RWPE1 (cell line): ENCODE results near the gene TCEAL5.

ENCODE experiments used
- CTCF ChIA-PET: fragments of 350-600 bp; sonication (Branson Sonifier 250); formaldehyde crosslinking; extraction: SDS; loops from one replicate; lab custom pipeline; 2021; lab: Yijun Ruan, JAX
- POLR2A ChIA-PET: fragments of 400-600 bp; formaldehyde crosslinking; extraction: SDS; loops from one replicate; lab custom pipeline; 2020; ENCODE audit warnings: antibody characterized with exemption; ENCODE audit not compliant: low non-redundant PET; lab: Yijun Ruan, JAX
- DNase-seq: peaks from one replicate; pipeline ENCODE4 v3.0.0; 2012; ENCODE audit warnings: low spot score
- H3K27ac ChIP-seq: fragments of 450-650 bp; 2 replicates; pipeline ENCODE4 v1.5.1; 2017
- TF ChIP-seq, protein P1 (sequence below): fragments of 450-650 bp; conservative IDR thresholded peaks from 2 replicates; pipeline ENCODE4 v1.5.1; 2017; ENCODE audit warnings: low read depth, mild to moderate bottlenecking

The TCEAL5 gene

GRCh38 chrX:103279624-103280023, 3.1 kb upstream of the TCEAL5 start:
- no peak for DNase-seq

DNA sequence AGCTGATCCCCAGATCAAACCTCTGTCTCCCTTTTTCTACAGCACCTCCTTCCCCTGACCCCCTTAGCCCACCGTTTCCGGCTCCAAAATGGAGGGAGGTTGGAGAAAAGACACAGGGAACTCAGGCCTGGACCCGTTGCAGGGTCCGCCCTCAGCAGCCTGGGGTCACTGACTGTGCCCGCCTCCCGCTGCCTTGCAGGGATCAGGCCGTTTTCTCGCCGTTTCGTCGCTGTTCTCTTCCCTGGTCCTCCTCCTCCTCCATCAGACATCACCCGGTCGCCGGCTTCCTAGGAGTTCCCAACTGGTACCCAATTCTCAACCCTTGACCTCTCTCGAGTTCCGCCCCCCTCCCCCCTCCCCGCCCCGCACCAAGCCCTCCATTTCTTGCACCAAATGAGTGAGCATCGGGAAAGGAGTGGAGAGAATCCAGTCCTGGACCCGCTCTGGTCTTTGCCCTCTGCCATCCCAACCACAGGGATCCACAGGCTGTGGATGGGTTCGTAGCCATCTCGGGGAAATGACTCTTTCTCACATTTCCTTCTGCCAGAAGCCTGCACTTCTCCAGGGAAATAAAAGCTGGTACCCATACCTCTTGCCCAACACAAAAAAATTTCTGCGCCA, 493 bp downstream of the TCEAL5 start:
- ChIA-PET POLR2A (no interaction called here), CTCF (no interaction called here)

More at GRCh38 chrX:103279624-103280023, 3.1 kb upstream of the TCEAL5 start:
- ChIA-PET POLR2A (no interaction called here), CTCF (no interaction called here)
- TF ChIP-seq, protein P1, sequence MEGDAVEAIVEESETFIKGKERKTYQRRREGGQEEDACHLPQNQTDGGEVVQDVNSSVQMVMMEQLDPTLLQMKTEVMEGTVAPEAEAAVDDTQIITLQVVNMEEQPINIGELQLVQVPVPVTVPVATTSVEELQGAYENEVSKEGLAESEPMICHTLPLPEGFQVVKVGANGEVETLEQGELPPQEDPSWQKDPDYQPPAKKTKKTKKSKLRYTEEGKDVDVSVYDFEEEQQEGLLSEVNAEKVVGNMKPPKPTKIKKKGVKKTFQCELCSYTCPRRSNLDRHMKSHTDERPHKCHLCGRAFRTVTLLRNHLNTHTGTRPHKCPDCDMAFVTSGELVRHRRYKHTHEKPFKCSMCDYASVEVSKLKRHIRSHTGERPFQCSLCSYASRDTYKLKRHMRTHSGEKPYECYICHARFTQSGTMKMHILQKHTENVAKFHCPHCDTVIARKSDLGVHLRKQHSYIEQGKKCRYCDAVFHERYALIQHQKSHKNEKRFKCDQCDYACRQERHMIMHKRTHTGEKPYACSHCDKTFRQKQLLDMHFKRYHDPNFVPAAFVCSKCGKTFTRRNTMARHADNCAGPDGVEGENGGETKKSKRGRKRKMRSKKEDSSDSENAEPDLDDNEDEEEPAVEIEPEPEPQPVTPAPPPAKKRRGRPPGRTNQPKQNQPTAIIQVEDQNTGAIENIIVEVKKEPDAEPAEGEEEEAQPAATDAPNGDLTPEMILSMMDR = no peak
- no peak overlapping the region for H3K27ac ChIP-seq

GRCh38 chrX:103274284-103274683, 2.3 kb downstream of the TCEAL5 start:
- DNase-seq = no peak
- TF ChIP-seq, protein P1 = no peak
- ChIA-PET CTCF (no interaction called here), POLR2A (no interaction called here)
- H3K27ac ChIP-seq = no peak overlapping the region

More for the DNA sequence above, 493 bp downstream of the TCEAL5 start:
- H3K27ac ChIP-seq = no peak overlapping the region
- no peak for DNase-seq
- TF ChIP-seq, protein P1 = no peak

GRCh38 chrX:103258275-103258674, 18.3 kb downstream of the TCEAL5 start:
- TF ChIP-seq, protein P1 = no peak
- DNase-seq = no peak
- POLR2A ChIA-PET = no interaction called here
- no peak overlapping the region for H3K27ac ChIP-seq
- CTCF ChIA-PET = no interaction called here

DNA sequence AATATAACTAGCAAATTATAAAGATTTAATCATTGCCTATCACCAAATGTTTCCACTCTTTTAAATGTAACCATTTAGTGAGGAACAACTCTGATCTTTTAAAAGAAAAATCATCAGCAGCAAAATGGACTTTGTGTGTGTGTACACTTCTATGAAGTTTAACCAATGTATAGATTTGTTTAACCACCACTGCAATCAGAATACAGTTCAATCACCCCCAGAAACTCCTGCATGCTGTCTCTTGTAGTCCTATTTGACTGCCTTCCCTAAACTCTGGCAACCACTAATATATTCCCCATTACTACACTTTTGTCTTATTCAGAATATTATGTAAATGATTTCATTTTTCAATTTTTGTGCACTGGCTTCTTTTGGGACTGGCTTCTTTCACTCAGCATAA, 19.9 kb downstream of the TCEAL5 start:
- H3K27ac ChIP-seq = no peak overlapping the region
- no peak for DNase-seq
- TF ChIP-seq, protein P1 = no peak

GRCh38 chrX:103254921-103255493, 21.5 kb downstream of the TCEAL5 start, which contains the start of gene TCEAL8:
Gene TCEAL8, minus strand, starts transcription at chrX:103255155. Its CDS starts 1,176 bp downstream, at chrX:103253979.
- ChIA-PET CTCF (interaction anchor here (1.9 kb wide), 1 partner anchor 44 kb away, joined by 4 read pairs; no protein-coding TSS in a partner anchor), POLR2A (interaction anchor here (0.7 kb wide), 1 partner anchor 56 kb away, joined by 3 read pairs; the partner anchor contains the start of gene BEX2)
- TF ChIP-seq, protein P1 = no peak
- peak within 1 kb of the TSS; percentile 75 for H3K27ac ChIP-seq
- DNase-seq = peak; percentile 71

More for the DNA sequence above, 19.9 kb downstream of the TCEAL5 start:
- CTCF ChIA-PET = no interaction called here
- POLR2A ChIA-PET = no interaction called here
